Thoracic aorta (tissue), 2 donors: Measurements from ENCODE around the gene TRAK1. TPM values are rescaled to one million over a fixed set of nuclear protein-coding genes. Genes with fewer than 3 reads are reported as not detected.
A peak's percentile ranks its signal among the peaks of the same experiment; 100 is the strongest.

Experiments
- ATAC-seq: fragments of 150-250 bp; one replicate; pipeline ENCODE4 v1.8.0; 2017; ENCODE audit warnings: low read depth; ENCODE audit not compliant: insufficient number of reproducible peaks, low FRiP score
- DNase-seq: peaks from one replicate; pipeline ENCODE4 v3.0.0-alpha.2; 2020; ENCODE audit warnings: low spot score
- H3K27ac ChIP-seq, 2 donors: fragments of 200-600 bp; sonication (generic); 1 replicate in 1 of 2; 2 replicates in 1 of 2; pipeline ENCODE4 v1.5.1; 2016; ENCODE audit warnings: mild to moderate bottlenecking in 2 of 2, moderate library complexity in 2 of 2
- H3K27me3 ChIP-seq: fragments of 200-600 bp; sonication (generic); replicated peaks from 2 replicates; pipeline ENCODE4 v1.6.0; 2016; ENCODE audit warnings: mild to moderate bottlenecking; ENCODE audit not compliant: insufficient read depth
- H3K36me3 ChIP-seq: fragments of 200-600 bp; sonication (generic); one replicate; pipeline ENCODE4 v1.5.1; 2016
- H3K4me1 ChIP-seq, 2 donors: fragments of 200-600 bp; sonication (generic); 1 replicate in 1 of 2; 2 replicates in 1 of 2; pipeline versions ENCODE4 v1.5.1 to v1.6.0; 2016; ENCODE audit warnings: low read depth in 2 of 2, mild to moderate bottlenecking in 1 of 2; ENCODE audit not compliant: control insufficient read depth in 1 of 2
- H3K4me3 ChIP-seq: fragments of 200-600 bp; sonication (generic); 2 replicates; pipeline ENCODE4 v1.5.1; 2016; ENCODE audit warnings: mild to moderate bottlenecking
- H3K9me3 ChIP-seq: fragments of 200-600 bp; sonication (generic); 2 replicates; pipeline ENCODE4 v1.5.1; 2016
- total RNA-seq, 2 donors: library from RNA; depleted of rRNA; stranded (reverse); fragments of >200 nt; gene quantifications; one replicate each; pipeline versions ENCODE4 v1.1.0 to v1.2.3, GENCODE V29; 2016
- TF ChIP-seq, protein P1 (sequence below): fragments of 200-600 bp; sonication (generic); IDR thresholded peaks from one replicate; pipeline ENCODE4 v1.5.1; 2019; ENCODE audit warnings: antibody characterized with exemption

TRAK1 gene
- total RNA-seq, 2 donors from 2014 or later = 35.1 to 36.0 TPM

DNA sequence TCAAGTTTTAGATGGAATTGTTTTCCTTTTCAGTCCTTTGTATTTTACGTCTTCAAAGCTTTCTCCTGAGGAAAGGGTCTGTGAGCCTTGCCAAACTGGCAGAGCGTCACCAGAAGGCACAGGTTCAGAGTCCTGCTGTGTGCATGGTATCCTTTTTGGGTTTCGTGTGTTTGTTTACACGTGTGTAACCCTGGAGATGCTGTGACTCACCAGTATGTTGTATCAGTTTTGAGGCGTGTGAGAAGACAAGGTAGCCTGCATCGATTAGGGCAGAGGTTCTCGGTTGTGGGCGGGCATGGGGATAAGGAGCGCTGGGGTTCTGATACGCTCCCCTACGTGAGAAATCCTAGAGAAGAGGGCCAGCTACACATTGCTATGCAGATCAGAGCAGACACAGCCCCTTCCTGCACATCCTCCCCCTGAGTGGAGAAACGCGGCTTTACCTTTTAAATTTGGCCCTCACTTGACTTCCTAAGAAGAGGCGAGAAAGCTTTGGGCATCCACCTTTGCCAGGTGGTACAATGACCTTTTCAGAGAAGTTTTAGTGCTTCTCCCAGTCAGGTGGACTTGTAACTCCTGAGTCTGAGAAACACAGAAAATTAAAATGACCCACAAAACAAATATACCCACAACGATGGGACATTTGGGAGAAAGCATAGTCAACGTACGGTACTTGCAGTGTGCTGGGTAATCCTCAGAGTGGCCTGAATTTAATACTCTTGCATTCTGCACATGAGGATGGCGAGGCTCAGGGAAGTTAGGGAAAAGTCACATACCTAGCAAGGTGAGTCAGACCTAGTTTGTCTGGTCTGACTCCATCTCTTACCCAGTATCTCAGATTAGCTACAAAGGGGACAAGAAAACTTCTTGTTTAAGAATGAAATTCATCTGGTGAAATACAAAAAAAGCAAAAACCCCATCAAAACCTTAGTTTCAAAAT is 38.1 kb downstream of the TRAK1 start:
- H3K27ac ChIP-seq = no peak overlapping the region

DNA sequence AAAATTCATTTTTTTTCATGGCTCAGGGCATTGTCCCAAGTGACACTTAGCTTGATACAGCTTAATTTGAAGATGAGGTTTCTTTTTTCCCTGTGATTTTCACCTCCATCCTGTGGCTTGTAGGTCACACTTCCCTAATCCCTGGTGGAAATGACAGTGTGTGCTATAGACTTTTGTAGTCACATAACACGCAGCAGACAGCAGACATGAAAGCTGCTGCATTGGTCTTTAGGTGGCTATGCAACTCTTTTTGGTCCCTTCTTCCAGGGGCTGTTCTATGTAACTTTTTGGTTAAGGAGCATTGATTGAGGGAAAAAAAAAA is 38.8 kb downstream of the TRAK1 start:
- DNase-seq (no peak), ATAC-seq (no peak)
- H3K27ac ChIP-seq = no peak overlapping the region
- H3K27me3 ChIP-seq = no peaks in the 10 kb centered on the region
- TF ChIP-seq, protein P1, sequence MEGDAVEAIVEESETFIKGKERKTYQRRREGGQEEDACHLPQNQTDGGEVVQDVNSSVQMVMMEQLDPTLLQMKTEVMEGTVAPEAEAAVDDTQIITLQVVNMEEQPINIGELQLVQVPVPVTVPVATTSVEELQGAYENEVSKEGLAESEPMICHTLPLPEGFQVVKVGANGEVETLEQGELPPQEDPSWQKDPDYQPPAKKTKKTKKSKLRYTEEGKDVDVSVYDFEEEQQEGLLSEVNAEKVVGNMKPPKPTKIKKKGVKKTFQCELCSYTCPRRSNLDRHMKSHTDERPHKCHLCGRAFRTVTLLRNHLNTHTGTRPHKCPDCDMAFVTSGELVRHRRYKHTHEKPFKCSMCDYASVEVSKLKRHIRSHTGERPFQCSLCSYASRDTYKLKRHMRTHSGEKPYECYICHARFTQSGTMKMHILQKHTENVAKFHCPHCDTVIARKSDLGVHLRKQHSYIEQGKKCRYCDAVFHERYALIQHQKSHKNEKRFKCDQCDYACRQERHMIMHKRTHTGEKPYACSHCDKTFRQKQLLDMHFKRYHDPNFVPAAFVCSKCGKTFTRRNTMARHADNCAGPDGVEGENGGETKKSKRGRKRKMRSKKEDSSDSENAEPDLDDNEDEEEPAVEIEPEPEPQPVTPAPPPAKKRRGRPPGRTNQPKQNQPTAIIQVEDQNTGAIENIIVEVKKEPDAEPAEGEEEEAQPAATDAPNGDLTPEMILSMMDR = no peak
- H3K4me3 ChIP-seq = no peak overlapping the region
- H3K36me3 ChIP-seq = peaks cover 9% of the 10 kb centered on the region
- no peaks in the 10 kb centered on the region for H3K4me1 ChIP-seq
- no peaks in the 10 kb centered on the region for H3K9me3 ChIP-seq

More for the DNA sequence above, 38.1 kb downstream of the TRAK1 start:
- Histone ChIP-seq H3K27me3 (no peaks in the 10 kb centered on the region), H3K36me3 (peaks cover 9% of the 10 kb centered on the region), H3K9me3 (no peaks in the 10 kb centered on the region), H3K4me3 (no peak overlapping the region), H3K4me1 (no peaks in the 10 kb centered on the region)
- ATAC-seq = peak; percentile 55
- no peak for DNase-seq
- TF ChIP-seq, protein P1 = no peak

DNA sequence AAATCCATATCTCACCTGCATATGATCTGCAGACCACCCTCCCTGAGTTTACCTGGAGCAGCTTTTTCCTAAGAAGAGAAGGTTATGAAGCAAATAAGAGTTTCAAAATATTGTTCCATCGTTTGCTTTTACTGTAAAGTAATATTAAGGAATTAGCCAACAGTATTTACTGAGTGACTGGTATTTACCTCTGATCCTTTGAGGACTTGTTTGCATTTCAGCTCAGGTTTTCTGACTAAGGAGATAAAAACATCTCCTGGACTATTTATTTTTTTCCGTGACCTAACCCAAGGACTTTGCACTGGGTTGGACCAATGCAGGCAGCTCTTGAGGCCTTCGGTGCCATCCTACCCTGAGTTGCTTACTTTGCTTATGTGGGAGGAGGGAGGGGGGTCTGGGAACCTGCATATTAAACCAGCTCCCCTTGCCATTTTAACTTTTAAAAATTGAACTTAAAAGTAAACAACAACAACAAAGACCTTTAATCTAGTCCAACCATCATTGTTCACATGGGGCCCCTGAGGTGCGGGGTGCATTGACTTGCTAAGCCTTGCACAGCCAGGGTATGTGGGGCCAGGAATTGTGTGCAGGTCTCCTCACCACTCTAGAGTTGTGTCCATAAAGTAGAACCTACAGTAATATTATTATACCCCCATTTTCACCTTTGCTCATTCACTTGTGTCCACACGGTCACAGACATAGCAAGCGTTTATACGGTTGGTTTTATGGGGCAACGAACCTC is 39.3 kb downstream of the TRAK1 start:
- no peaks in the 10 kb centered on the region for H3K4me1 ChIP-seq
- no peaks in the 10 kb centered on the region for H3K27me3 ChIP-seq
- H3K27ac ChIP-seq = no peak overlapping the region
- TF ChIP-seq, protein P1 = no peak
- ATAC-seq (no peak), DNase-seq (no peak)
- H3K36me3 ChIP-seq = peaks cover 7% of the 10 kb centered on the region
- H3K4me3 ChIP-seq = no peak overlapping the region
- H3K9me3 ChIP-seq = no peaks in the 10 kb centered on the region

DNA sequence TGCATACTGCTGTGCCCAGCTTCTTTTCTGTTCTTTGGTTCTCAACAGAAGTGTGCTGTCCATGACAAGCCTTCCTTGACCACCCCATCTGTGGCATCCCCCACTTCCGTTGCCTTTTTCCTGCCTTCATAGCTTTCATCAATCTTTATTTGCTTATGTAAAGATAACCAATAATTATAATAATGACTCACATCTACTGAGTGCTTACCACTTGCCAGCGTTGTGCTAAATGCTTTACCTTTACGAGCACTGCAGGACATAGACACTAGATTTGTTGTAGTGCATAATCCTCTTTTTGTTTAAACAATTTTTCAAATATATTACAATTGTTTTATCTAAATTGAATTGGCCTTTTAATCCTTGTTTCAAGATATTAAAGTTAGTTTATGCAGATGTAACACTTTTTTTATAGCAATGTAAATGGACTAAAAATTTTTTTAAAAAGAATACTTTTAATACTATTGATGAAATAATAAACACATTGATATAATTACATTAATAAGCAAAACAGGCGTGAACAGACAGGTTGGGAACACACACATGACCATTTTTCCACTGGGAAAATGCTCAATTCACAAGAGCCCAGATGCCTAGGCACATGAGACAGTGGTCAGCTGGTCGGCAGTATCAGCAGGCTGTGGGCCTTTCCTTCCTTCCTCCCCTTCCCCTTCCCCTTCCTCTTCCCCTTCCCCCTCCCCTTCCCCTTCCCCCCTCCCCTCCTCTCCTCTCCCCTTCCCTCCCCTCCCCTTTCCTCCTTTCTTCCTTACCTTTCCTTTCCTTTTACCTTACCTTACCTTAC is 42.5 kb downstream of the TRAK1 start:
- Histone ChIP-seq H3K4me1 (no peaks in the 10 kb centered on the region), H3K27ac (no peak overlapping the region), H3K27me3 (no peaks in the 10 kb centered on the region), H3K9me3 (no peaks in the 10 kb centered on the region), H3K4me3 (no peak overlapping the region), H3K36me3 (no peaks in the 10 kb centered on the region)
- no peak for ATAC-seq
- TF ChIP-seq, protein P1 = no peak
- DNase-seq = no peak
